ENCODE results near the gene IDE.

The IDE gene

DNA sequence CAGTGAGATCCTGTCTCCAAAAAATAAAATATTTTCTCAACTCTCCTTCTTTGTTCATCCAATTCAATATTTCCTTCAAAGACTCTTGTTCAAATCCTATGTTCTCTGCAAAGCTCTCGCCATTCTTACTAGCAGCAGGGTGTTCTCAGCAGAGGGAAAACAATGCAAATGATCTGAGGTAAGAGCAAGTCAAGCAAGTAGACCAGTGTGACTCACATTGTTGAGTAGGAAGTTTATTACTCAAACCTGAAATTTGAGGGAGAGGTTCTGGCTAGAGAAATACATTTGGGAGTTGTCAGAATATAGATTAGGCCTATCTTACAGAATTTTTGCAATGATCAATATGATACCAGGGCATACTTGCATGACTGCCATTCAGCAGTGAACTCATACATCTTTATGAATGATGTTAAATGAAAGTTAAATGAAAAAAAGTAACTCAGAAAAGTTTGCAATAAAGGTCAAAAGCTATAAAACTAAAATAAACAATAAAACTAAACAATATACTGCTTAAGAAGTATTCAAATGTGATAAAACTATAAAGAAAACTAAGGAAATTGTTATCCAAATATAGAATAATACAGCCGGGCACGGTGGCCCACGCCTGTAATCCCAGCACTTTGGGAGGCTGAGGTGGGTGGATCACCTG lies 5.8 kb downstream of the IDE start:
- TF ChIP-seq, protein P1, sequence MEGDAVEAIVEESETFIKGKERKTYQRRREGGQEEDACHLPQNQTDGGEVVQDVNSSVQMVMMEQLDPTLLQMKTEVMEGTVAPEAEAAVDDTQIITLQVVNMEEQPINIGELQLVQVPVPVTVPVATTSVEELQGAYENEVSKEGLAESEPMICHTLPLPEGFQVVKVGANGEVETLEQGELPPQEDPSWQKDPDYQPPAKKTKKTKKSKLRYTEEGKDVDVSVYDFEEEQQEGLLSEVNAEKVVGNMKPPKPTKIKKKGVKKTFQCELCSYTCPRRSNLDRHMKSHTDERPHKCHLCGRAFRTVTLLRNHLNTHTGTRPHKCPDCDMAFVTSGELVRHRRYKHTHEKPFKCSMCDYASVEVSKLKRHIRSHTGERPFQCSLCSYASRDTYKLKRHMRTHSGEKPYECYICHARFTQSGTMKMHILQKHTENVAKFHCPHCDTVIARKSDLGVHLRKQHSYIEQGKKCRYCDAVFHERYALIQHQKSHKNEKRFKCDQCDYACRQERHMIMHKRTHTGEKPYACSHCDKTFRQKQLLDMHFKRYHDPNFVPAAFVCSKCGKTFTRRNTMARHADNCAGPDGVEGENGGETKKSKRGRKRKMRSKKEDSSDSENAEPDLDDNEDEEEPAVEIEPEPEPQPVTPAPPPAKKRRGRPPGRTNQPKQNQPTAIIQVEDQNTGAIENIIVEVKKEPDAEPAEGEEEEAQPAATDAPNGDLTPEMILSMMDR (IDR thresholded peaks at IDR 0.05; ENCODE audit: low read depth, low read length, missing control alignments), result no peak
- in situ Hi-C loops (cut with HindIII; ENCODE audit: low sequenced_read_pairs), result no loop called here
- DNase-seq (ENCODE audit: low read depth), result peak; percentile 59
- H3K4me3 ChIP-seq (ENCODE audit: low read depth, low read length), result no peak overlapping the region

- TF ChIP-seq, protein P1 (IDR thresholded peaks at IDR 0.05; ENCODE audit: low read depth, low read length, missing control alignments), result no peak
- in situ Hi-C loops (cut with HindIII; ENCODE audit: low sequenced_read_pairs), result no loop called here
- no peak overlapping the region for H3K4me3 ChIP-seq (ENCODE audit: low read depth, low read length)
- DNase-seq (ENCODE audit: low read depth), result no peak
Measured at GRCh38 chr10:92562424-92562823, 11.5 kb downstream of the IDE start.

GRCh38 chr10:92559046-92559445 lies 14.8 kb downstream of the IDE start:
- in situ Hi-C loops (cut with HindIII; ENCODE audit: low sequenced_read_pairs), result no loop called here
- H3K4me3 ChIP-seq (ENCODE audit: low read depth, low read length), result no peak overlapping the region
- TF ChIP-seq, protein P1 (IDR thresholded peaks at IDR 0.05; ENCODE audit: low read depth, low read length, missing control alignments), result no peak
- no peak for DNase-seq (ENCODE audit: low read depth)

DNA sequence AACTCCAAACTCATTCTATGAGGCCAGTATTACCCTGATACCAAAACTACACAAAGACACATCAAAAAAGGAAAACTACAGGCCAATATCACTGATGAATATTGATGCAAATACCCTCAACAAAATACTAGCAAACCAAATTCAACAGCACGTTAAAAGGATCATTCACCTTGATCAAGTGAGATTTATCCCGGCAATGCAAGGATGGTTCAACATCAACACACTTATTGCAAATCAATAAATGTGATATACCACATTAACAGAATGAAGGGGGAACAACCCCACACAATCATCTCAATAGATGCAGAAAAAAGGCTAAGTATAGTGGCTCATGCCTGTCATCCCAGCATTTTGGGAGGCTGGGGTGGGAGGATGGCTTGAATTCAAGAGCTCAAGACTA lies 19.9 kb downstream of the IDE start:
- DNase-seq (ENCODE audit: low read depth), result no peak
- no peak overlapping the region for H3K4me3 ChIP-seq (ENCODE audit: low read depth, low read length)
- in situ Hi-C loops (cut with HindIII; ENCODE audit: low sequenced_read_pairs), result no loop called here
- TF ChIP-seq, protein P1 (IDR thresholded peaks at IDR 0.05; ENCODE audit: low read depth, low read length, missing control alignments), result no peak

- TF ChIP-seq, protein P1 (IDR thresholded peaks at IDR 0.05; ENCODE audit: low read depth, low read length, missing control alignments), result peak; percentile 33
- in situ Hi-C loops (cut with HindIII; ENCODE audit: low sequenced_read_pairs), result no loop called here
- no peak for DNase-seq (ENCODE audit: low read depth)
- H3K4me3 ChIP-seq (ENCODE audit: low read depth, low read length), result no peak overlapping the region
Measured at GRCh38 chr10:92552310-92552709, 21.6 kb downstream of the IDE start.

DNA sequence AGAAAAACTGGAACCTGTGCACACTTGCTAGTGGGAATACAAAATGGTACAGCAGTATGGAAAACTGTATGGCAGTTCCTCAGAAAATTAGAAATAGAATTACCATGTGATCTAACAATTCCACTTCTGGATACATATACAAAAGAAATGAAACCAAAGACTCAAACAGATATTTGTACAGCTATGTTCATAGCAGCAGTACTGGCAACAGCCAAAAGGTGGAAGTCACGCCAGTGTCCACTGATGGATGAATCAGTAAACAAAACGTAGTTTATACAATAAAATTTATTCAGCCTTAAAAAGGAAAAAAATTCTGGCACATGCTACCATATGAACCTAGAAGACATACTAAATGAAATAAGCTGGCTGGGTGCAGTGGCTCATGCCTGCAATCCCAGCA lies 23.0 kb downstream of the IDE start:
- TF ChIP-seq, protein P1 (IDR thresholded peaks at IDR 0.05; ENCODE audit: low read depth, low read length, missing control alignments), result no peak
- DNase-seq (ENCODE audit: low read depth), result no peak
- in situ Hi-C loops (cut with HindIII; ENCODE audit: low sequenced_read_pairs), result no loop called here
- no peak overlapping the region for H3K4me3 ChIP-seq (ENCODE audit: low read depth, low read length)

Measured in astrocyte of the cerebellum (primary cell).